ENCODE results near the gene PDIA6.

DNA sequence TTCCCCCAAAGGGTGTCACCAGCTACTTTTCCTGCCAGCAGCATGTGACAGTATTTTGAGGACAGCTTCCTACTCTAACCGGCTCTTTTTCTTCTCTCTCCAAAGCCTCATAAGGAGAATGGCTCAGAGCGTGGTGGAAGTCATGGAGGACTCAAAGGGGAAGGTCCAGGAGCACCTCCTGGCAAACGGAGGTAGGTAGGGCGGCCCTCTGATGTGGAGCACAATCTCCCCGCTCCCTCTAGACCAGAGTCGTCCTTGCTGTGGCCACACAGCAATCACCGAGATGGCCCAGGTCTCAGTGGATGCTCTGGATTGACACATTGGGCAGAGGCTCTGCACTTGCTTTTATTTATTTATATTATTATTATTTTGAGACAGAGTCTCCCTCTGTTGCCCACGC is 58.7 kb downstream of the PDIA6 start:
- TF ChIP-seq, protein P1, sequence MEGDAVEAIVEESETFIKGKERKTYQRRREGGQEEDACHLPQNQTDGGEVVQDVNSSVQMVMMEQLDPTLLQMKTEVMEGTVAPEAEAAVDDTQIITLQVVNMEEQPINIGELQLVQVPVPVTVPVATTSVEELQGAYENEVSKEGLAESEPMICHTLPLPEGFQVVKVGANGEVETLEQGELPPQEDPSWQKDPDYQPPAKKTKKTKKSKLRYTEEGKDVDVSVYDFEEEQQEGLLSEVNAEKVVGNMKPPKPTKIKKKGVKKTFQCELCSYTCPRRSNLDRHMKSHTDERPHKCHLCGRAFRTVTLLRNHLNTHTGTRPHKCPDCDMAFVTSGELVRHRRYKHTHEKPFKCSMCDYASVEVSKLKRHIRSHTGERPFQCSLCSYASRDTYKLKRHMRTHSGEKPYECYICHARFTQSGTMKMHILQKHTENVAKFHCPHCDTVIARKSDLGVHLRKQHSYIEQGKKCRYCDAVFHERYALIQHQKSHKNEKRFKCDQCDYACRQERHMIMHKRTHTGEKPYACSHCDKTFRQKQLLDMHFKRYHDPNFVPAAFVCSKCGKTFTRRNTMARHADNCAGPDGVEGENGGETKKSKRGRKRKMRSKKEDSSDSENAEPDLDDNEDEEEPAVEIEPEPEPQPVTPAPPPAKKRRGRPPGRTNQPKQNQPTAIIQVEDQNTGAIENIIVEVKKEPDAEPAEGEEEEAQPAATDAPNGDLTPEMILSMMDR (conservative IDR thresholded peaks at IDR 0.05; ENCODE audit: low read depth, low read length) = no peak
- TF ChIP-seq, protein P2, sequence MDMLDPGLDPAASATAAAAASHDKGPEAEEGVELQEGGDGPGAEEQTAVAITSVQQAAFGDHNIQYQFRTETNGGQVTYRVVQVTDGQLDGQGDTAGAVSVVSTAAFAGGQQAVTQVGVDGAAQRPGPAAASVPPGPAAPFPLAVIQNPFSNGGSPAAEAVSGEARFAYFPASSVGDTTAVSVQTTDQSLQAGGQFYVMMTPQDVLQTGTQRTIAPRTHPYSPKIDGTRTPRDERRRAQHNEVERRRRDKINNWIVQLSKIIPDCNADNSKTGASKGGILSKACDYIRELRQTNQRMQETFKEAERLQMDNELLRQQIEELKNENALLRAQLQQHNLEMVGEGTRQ (IDR thresholded peaks at IDR 0.05; ENCODE audit: low read depth, low read length) = no peak
- no peak for TF ChIP-seq BHLHE40 (IDR thresholded peaks at IDR 0.05; ENCODE audit: low read depth, low read length)
- no peak for TF ChIP-seq FOS (IDR thresholded peaks at IDR 0.05; ENCODE audit: low read depth, low read length)
